ENCODE data around the gene LSAMP. TPM values are rescaled to one million over a fixed set of nuclear protein-coding genes. Genes with fewer than 3 reads are reported as not detected.

Gene LSAMP
- total RNA-seq, 1 donor, result 3.3 TPM

DNA sequence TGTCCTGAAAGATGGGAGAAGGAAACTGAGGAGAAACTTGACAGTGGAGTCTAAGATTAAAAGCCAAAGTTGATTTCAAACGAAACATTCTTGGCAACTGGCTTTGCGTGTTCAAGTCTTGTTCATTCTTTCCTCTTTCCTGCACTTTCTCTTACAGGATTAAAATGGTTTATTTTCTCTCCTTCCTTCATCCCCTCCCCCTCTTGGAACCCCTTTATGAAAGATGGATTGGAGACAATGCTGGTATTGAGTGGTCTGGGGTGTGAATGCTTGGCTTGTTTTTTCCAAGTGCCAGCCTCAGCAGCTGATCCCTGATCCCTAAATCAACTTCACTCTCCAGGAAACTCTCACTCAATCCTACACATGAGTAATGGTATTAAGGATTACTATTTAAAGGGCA lies 703 bp upstream of the LSAMP start:
- TF ChIP-seq, protein P1, sequence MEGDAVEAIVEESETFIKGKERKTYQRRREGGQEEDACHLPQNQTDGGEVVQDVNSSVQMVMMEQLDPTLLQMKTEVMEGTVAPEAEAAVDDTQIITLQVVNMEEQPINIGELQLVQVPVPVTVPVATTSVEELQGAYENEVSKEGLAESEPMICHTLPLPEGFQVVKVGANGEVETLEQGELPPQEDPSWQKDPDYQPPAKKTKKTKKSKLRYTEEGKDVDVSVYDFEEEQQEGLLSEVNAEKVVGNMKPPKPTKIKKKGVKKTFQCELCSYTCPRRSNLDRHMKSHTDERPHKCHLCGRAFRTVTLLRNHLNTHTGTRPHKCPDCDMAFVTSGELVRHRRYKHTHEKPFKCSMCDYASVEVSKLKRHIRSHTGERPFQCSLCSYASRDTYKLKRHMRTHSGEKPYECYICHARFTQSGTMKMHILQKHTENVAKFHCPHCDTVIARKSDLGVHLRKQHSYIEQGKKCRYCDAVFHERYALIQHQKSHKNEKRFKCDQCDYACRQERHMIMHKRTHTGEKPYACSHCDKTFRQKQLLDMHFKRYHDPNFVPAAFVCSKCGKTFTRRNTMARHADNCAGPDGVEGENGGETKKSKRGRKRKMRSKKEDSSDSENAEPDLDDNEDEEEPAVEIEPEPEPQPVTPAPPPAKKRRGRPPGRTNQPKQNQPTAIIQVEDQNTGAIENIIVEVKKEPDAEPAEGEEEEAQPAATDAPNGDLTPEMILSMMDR (IDR thresholded peaks at IDR 0.05; ENCODE audit: extremely low read depth, low read depth, low read length), result no peak
- no peak overlapping the region for H2AFZ ChIP-seq (ENCODE audit: low read length)
- no peak for DNase-seq (ENCODE audit: insufficient read length, low spot score, missing footprints)

DNA sequence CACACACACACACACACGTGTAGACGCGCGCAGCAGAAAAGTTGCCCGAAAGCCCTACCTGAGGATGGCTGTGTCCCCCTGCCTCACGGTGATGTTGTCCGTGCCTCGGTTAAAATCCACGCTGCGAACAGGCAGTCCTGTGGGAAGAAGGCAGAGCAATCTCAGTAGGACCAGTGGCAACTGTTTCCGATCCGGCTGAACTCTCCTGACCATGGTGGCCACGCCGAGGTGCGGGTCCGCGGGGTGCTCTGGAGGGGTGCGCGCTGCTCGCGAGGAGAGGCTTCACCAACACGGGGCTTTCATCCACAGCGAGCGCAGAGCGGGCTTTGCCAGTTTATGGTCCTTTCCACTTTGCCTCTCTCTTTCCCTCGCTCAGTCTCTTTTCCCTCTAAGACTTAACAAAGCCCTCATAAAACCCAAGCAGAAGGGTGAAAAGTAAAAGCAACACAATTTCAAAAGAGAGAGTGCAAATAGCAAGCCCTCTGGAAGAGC lies 422 bp downstream of the LSAMP start:
- no peaks in the 10 kb centered on the region for H3K36me3 ChIP-seq (ENCODE audit: insufficient read depth, low read length)
- no peak overlapping the region for H3K4me3 ChIP-seq (ENCODE audit: insufficient read depth, low read length)
- H4K20me1 ChIP-seq (ENCODE audit: insufficient read depth, low read length), result no peaks in the 10 kb centered on the region
- no peaks in the 10 kb centered on the region for H3K9me3 ChIP-seq (ENCODE audit: low read depth, low read length)
- DNase-seq (ENCODE audit: insufficient read length, low spot score, missing footprints), result no peak
- no peak overlapping the region for H3K27ac ChIP-seq (ENCODE audit: low read depth, low read length)
- no peaks in the 10 kb centered on the region for H3K79me2 ChIP-seq (ENCODE audit: insufficient read depth, low read length)
- H3K4me2 ChIP-seq (ENCODE audit: insufficient read depth, low read length), result no peak overlapping the region
- H2AFZ ChIP-seq (ENCODE audit: low read length), result peak overlapping the region; percentile 51
- TF ChIP-seq, protein P1 (IDR thresholded peaks at IDR 0.05; ENCODE audit: extremely low read depth, low read depth, low read length), result no peak
- H3K4me1 ChIP-seq (ENCODE audit: insufficient read depth, low read length), result no peaks in the 10 kb centered on the region
- H3K27me3 ChIP-seq (ENCODE audit: insufficient read depth, low read length), result no peaks in the 10 kb centered on the region

More for the DNA sequence above, 703 bp upstream of the LSAMP start:
- H3K27ac ChIP-seq (ENCODE audit: low read depth, low read length), result no peak overlapping the region
- no peaks in the 10 kb centered on the region for H3K79me2 ChIP-seq (ENCODE audit: insufficient read depth, low read length)
- no peaks in the 10 kb centered on the region for H3K36me3 ChIP-seq (ENCODE audit: insufficient read depth, low read length)
- no peaks in the 10 kb centered on the region for H3K9me3 ChIP-seq (ENCODE audit: low read depth, low read length)
- H3K27me3 ChIP-seq (ENCODE audit: insufficient read depth, low read length), result no peaks in the 10 kb centered on the region
- H3K4me1 ChIP-seq (ENCODE audit: insufficient read depth, low read length), result no peaks in the 10 kb centered on the region
- H3K4me3 ChIP-seq (ENCODE audit: insufficient read depth, low read length), result no peak overlapping the region
- no peaks in the 10 kb centered on the region for H4K20me1 ChIP-seq (ENCODE audit: insufficient read depth, low read length)
- no peak overlapping the region for H3K4me2 ChIP-seq (ENCODE audit: insufficient read depth, low read length)

DNA sequence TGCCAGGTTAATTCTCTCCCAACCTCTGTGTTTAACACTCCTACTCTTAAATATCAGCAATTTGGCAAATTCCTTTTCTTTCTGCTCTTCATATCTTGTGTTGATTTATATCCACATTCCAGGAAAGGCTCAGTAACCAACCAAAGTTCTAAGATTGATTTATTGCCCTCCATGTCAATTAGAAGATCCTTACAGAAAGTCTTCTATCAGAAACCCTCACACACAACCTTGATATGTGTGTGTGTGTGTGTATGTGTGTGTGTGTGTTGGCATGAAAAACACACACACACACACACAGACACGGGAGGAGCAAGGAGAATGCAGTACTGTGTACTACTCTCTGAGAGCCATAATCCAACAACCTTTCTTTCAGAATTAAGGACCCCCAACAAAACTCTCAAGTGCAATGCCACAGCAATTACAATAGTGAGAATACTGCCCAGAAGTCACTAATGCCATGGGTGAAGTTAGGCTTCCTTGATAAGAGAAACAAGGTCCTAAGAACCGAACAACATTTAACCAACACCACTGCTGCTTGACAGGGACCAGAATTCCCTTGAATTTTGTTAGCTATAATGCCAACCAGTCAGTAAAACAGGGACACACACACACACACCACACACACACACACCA lies 1.1 kb downstream of the LSAMP start:
- H3K27ac ChIP-seq (ENCODE audit: low read depth, low read length), result no peak overlapping the region
- TF ChIP-seq, protein P1 (IDR thresholded peaks at IDR 0.05; ENCODE audit: extremely low read depth, low read depth, low read length), result no peak
- DNase-seq (ENCODE audit: insufficient read length, low spot score, missing footprints), result no peak
- no peak overlapping the region for H3K4me3 ChIP-seq (ENCODE audit: insufficient read depth, low read length)
- H4K20me1 ChIP-seq (ENCODE audit: insufficient read depth, low read length), result no peaks in the 10 kb centered on the region
- H2AFZ ChIP-seq (ENCODE audit: low read length), result no peak overlapping the region
- H3K4me2 ChIP-seq (ENCODE audit: insufficient read depth, low read length), result no peak overlapping the region
- no peaks in the 10 kb centered on the region for H3K79me2 ChIP-seq (ENCODE audit: insufficient read depth, low read length)
- no peaks in the 10 kb centered on the region for H3K4me1 ChIP-seq (ENCODE audit: insufficient read depth, low read length)
- no peaks in the 10 kb centered on the region for H3K9me3 ChIP-seq (ENCODE audit: low read depth, low read length)
- H3K27me3 ChIP-seq (ENCODE audit: insufficient read depth, low read length), result no peaks in the 10 kb centered on the region
- H3K36me3 ChIP-seq (ENCODE audit: insufficient read depth, low read length), result no peaks in the 10 kb centered on the region

DNA sequence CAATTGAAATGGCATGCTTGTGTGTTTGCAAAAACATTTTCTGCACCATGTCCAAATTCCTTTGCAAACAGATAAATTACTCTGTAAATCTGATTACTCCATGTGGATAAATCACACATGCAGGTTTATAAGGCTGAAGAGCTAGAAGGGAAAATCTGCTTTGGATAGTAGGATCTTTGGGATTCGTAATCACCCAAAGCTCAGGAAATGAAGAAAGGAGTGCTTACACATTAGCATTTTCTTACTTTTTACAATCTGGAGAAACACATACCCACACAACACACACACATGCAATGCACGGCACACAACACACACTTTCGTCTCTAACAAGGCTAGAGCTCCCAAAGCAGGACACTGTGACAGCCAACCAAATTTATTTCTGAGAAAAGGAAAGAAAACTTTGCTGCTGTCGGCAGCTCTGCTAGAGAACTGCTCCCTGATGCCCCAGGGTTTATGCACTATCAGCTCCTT lies 2.1 kb downstream of the LSAMP start:
- no peaks in the 10 kb centered on the region for H3K79me2 ChIP-seq (ENCODE audit: insufficient read depth, low read length)
- no peak overlapping the region for H2AFZ ChIP-seq (ENCODE audit: low read length)
- H3K27me3 ChIP-seq (ENCODE audit: insufficient read depth, low read length), result no peaks in the 10 kb centered on the region
- H3K9me3 ChIP-seq (ENCODE audit: low read depth, low read length), result no peaks in the 10 kb centered on the region
- no peak overlapping the region for H3K4me3 ChIP-seq (ENCODE audit: insufficient read depth, low read length)
- H4K20me1 ChIP-seq (ENCODE audit: insufficient read depth, low read length), result no peaks in the 10 kb centered on the region
- H3K36me3 ChIP-seq (ENCODE audit: insufficient read depth, low read length), result no peaks in the 10 kb centered on the region
- H3K4me2 ChIP-seq (ENCODE audit: insufficient read depth, low read length), result no peak overlapping the region
- no peak overlapping the region for H3K27ac ChIP-seq (ENCODE audit: low read depth, low read length)
- DNase-seq (ENCODE audit: insufficient read length, low spot score, missing footprints), result no peak
- H3K4me1 ChIP-seq (ENCODE audit: insufficient read depth, low read length), result no peaks in the 10 kb centered on the region
- TF ChIP-seq, protein P1 (IDR thresholded peaks at IDR 0.05; ENCODE audit: extremely low read depth, low read depth, low read length), result no peak

Data from osteoblast (primary cell).